H9 (cell line): ENCODE results near the gene CMTM7. TPM values are rescaled to one million over a fixed set of nuclear protein-coding genes. Genes with fewer than 3 reads are reported as not detected.

Experiments used
- DNase-seq: peaks from one replicate; pipeline ENCODE4 v3.0.0-alpha.2; 2017
- H2AFZ ChIP-seq: one replicate; pipeline ENCODE4 v1.6.1; 2013; ENCODE audit warnings: mild to moderate bottlenecking, low read length, control low read depth, moderate library complexity
- H2AK5ac ChIP-seq: 2 replicates; pipeline ENCODE4 v1.6.1; 2013; ENCODE audit warnings: low read length, control low read depth, mixed read lengths; ENCODE audit not compliant: insufficient read length
- H2BK120ac ChIP-seq: one replicate; pipeline ENCODE4 v1.6.1; 2013; ENCODE audit warnings: low read depth, mild to moderate bottlenecking, low read length, control low read depth, inconsistent platforms; ENCODE audit not compliant: poor library complexity, severe bottlenecking
- H2BK12ac ChIP-seq: 2 replicates; pipeline ENCODE4 v1.6.1; 2013; ENCODE audit warnings: low read length, control low read depth, mixed read lengths, low read depth; ENCODE audit not compliant: insufficient read length
- H2BK15ac ChIP-seq: 2 replicates; pipeline ENCODE4 v1.6.1; 2013; ENCODE audit warnings: low read depth, low read length, control low read depth
- H2BK20ac ChIP-seq: one replicate; pipeline ENCODE4 v1.6.1; 2013; ENCODE audit warnings: low read depth, mild to moderate bottlenecking, low read length, control low read depth, inconsistent platforms; ENCODE audit not compliant: poor library complexity, severe bottlenecking
- H2BK5ac ChIP-seq: 2 replicates; pipeline ENCODE4 v1.6.1; 2013; ENCODE audit warnings: low read length, control low read depth, mixed read lengths; ENCODE audit not compliant: insufficient read length
- H3K14ac ChIP-seq: 2 replicates; pipeline ENCODE4 v1.6.1; 2013; ENCODE audit warnings: low read length, control low read depth; ENCODE audit not compliant: insufficient read depth
- H3K18ac ChIP-seq: 2 replicates; pipeline ENCODE4 v1.6.1; 2013; ENCODE audit warnings: low read depth, mild to moderate bottlenecking, mixed read lengths, low read length, control low read depth; ENCODE audit not compliant: insufficient read length
- H3K23ac ChIP-seq: 2 replicates; pipeline ENCODE4 v1.6.1; 2013; ENCODE audit warnings: low read length, control low read depth, mixed read lengths, low read depth; ENCODE audit not compliant: insufficient read length
- H3K23me2 ChIP-seq: 2 replicates; pipeline ENCODE4 v1.6.1; 2013; ENCODE audit warnings: low read depth, mild to moderate bottlenecking, mixed read lengths, low read length, control low read depth; ENCODE audit not compliant: insufficient read length, poor library complexity, severe bottlenecking
- H3K27ac ChIP-seq: 2 replicates; pipeline ENCODE4 v1.5.1; 2013; ENCODE audit warnings: low read length, control low read depth, mixed read lengths, low read depth; ENCODE audit not compliant: insufficient read length
- H3K27me3 ChIP-seq: 2 replicates; pipeline ENCODE4 v1.6.1; 2013; ENCODE audit warnings: low read length, control low read depth, inconsistent platforms; ENCODE audit not compliant: insufficient read depth
- H3K4ac ChIP-seq: 2 replicates; pipeline ENCODE4 v1.6.1; 2013; ENCODE audit warnings: low read depth, mild to moderate bottlenecking, control low read depth, inconsistent platforms, low read length, moderate library complexity
- H3K4me1 ChIP-seq: 2 replicates; pipeline ENCODE4 v1.6.1; 2013; ENCODE audit warnings: low read length, control low read depth, inconsistent platforms; ENCODE audit not compliant: insufficient read depth
- H3K4me2 ChIP-seq: 2 replicates; pipeline ENCODE4 v1.6.1; 2013; ENCODE audit warnings: low read length, control low read depth, mixed read lengths; ENCODE audit not compliant: insufficient read length, insufficient read depth
- H3K56ac ChIP-seq: 2 replicates; pipeline ENCODE4 v1.6.1; 2013; ENCODE audit warnings: low read depth, mild to moderate bottlenecking, mixed read lengths, low read length, control low read depth; ENCODE audit not compliant: insufficient read length
- H3K79me1 ChIP-seq: 2 replicates; pipeline ENCODE4 v1.6.1; 2013; ENCODE audit warnings: low read depth, mild to moderate bottlenecking, moderate library complexity, low read length, control low read depth, inconsistent platforms; ENCODE audit not compliant: insufficient read depth, poor library complexity, severe bottlenecking
- H3K79me2 ChIP-seq: 2 replicates; pipeline ENCODE4 v1.6.1; 2013; ENCODE audit warnings: low read length, control low read depth, inconsistent platforms; ENCODE audit not compliant: insufficient read depth
- H3K9ac ChIP-seq: 2 replicates; pipeline ENCODE4 v1.6.1; 2013; ENCODE audit warnings: low read length, control low read depth, mixed read lengths; ENCODE audit not compliant: insufficient read length; ENCODE audit errors: extremely low read depth
- H3K9me3 ChIP-seq: one replicate; pipeline ENCODE4 v1.6.1; 2013; ENCODE audit warnings: low read depth, low read length, inconsistent platforms; ENCODE audit not compliant: control insufficient read depth
- H3T11ph ChIP-seq: one replicate; pipeline ENCODE4 v1.6.1; 2013; ENCODE audit warnings: mild to moderate bottlenecking, low read length, control low read depth, inconsistent platforms
- H4K20me1 ChIP-seq: one replicate; pipeline ENCODE4 v1.6.1; 2013; ENCODE audit not compliant: control insufficient read depth, insufficient read length, insufficient read depth
- H4K5ac ChIP-seq: 2 replicates; pipeline ENCODE4 v1.6.1; 2013; ENCODE audit warnings: low read depth, mild to moderate bottlenecking, mixed read lengths, low read length, control low read depth; ENCODE audit not compliant: insufficient read length
- H4K8ac ChIP-seq: replicated peaks from 2 replicates; pipeline ENCODE4 v1.6.1; 2013; ENCODE audit warnings: low read length, control low read depth, mixed read lengths, low read depth; ENCODE audit not compliant: insufficient read length
- H4K91ac ChIP-seq: 2 replicates; pipeline ENCODE4 v1.6.1; 2013; ENCODE audit warnings: low read depth, mild to moderate bottlenecking, moderate library complexity, mixed read lengths, low read length, control low read depth; ENCODE audit not compliant: insufficient read length
- H3K27ac Mint-ChIP-seq, 3 experiments: 2 replicates in 2 of 3; 3 replicates in 1 of 3; pipeline ENCODE4 v1.8.0; 2020 to 2021; ENCODE audit warnings: mixed read lengths in 3 of 3, mild to moderate bottlenecking in 1 of 3, moderate library complexity in 1 of 3
- H3K27me3 Mint-ChIP-seq: 2 replicates; pipeline ENCODE4 v1.8.0; 2021; ENCODE audit warnings: low read depth, mild to moderate bottlenecking, moderate library complexity, mixed read lengths
- H3K36me3 Mint-ChIP-seq, 3 experiments: 2 replicates in 2 of 3; 3 replicates in 1 of 3; pipeline ENCODE4 v1.8.0; 2020 to 2021; ENCODE audit warnings: low read depth in 3 of 3, mixed read lengths in 3 of 3; ENCODE audit not compliant: insufficient read depth in 1 of 3
- H3K4me1 Mint-ChIP-seq, 2 experiments: 2 replicates each; pipeline ENCODE4 v1.8.0; 2020; ENCODE audit warnings: mixed read lengths in 2 of 2
- H3K4me3 Mint-ChIP-seq, 2 experiments: 2 replicates in 1 of 2; 3 replicates in 1 of 2; pipeline ENCODE4 v1.8.0; 2020 to 2021; ENCODE audit warnings: mild to moderate bottlenecking in 2 of 2, mixed read lengths in 2 of 2, moderate library complexity in 1 of 2
- H3K9me3 Mint-ChIP-seq, 2 experiments: 2 replicates in 1 of 2; 3 replicates in 1 of 2; pipeline ENCODE4 v1.8.0; 2020; ENCODE audit warnings: mild to moderate bottlenecking in 2 of 2, mixed read lengths in 2 of 2, moderate library complexity in 1 of 2
- CTCF ChIP-seq: fragments of 200-600 bp; sonication (generic); conservative IDR thresholded peaks from 3 replicates; pipeline ENCODE4 v1.8.0; 2021; ENCODE audit warnings: antibody characterized with exemption, mild to moderate bottlenecking
- WGBS: extraction: QIAGEN DNeasy Blood & Tissue Kit; methylation state at CpG from one replicate; pipeline ENCODE4 v1.1.7; 2013; ENCODE audit warnings: missing lambda C conversion rate, low lambda C conversion rate, mixed read lengths; ENCODE audit not compliant: insufficient read length; ENCODE audit errors: extremely low coverage; 5-methylcytosine and 5-hydroxymethylcytosine counted together
- total RNA-seq: library from RNA; stranded (reverse); gene quantifications from 2 replicates; pipeline ENCODE4 v1.2.1, GENCODE V29; 2021

CMTM7 gene
- total RNA-seq, 1 experiment from 2014 or later, result 23.9 TPM

- TF ChIP-seq CTCF, result no peak
- peaks cover 3% of the 10 kb centered on the region; the same call in 1 of the 2 replicates for H3K27me3 Mint-ChIP-seq
- Histone ChIP-seq H4K20me1 (no peaks in the 10 kb centered on the region), H3K4ac (no peak overlapping the region), H3K9ac (no peak overlapping the region), H2BK15ac (no peak overlapping the region), H3K23ac (no peak overlapping the region), H3K79me2 (no peaks in the 10 kb centered on the region), H3K79me1 (no peaks in the 10 kb centered on the region), H4K91ac (no peak overlapping the region), H3K27ac (no peak overlapping the region), H2BK120ac (no peak overlapping the region), H3K4me2 (no peak overlapping the region), H2AK5ac (no peak overlapping the region), H2BK20ac (no peak overlapping the region), H3K9me3 (no peaks in the 10 kb centered on the region), H4K8ac (no peak overlapping the region), H3K56ac (no peak overlapping the region), H3K14ac (no peak overlapping the region), H3K18ac (no peak overlapping the region), H4K5ac (no peak overlapping the region), H2AFZ (no peak overlapping the region), H3K23me2 (no peaks in the 10 kb centered on the region), H3T11ph (no peak overlapping the region), H2BK12ac (no peak overlapping the region), H3K27me3 (no peaks in the 10 kb centered on the region), H3K4me1 (no peaks in the 10 kb centered on the region), H2BK5ac (no peak overlapping the region)
- no peak for DNase-seq
- H3K36me3 Mint-ChIP-seq, result no peaks in the 10 kb centered on the region
- no CpG with 5 or more reads among the region's 10 CpGs for WGBS
- H3K4me1 Mint-ChIP-seq, result peaks cover 7 to 15% of the 10 kb centered on the region in 2 experiments
- H3K27ac Mint-ChIP-seq, result no peak overlapping the region
- H3K4me3 Mint-ChIP-seq, result no peak overlapping the region
- no peaks in the 10 kb centered on the region for H3K9me3 Mint-ChIP-seq
Observed at GRCh38 chr3:32379831-32380500, 11.7 kb upstream of the CMTM7 start.
